Endodermal cell (in vitro differentiated cells): ENCODE measurements around the gene G6PD. TPM values are rescaled to one million over a fixed set of nuclear protein-coding genes. Genes with fewer than 3 reads are reported as not detected.

Experiments used
- DNase-seq: peaks from one replicate; pipeline ENCODE4 v3.0.0-alpha.2; 2017
- H3K27ac ChIP-seq: 2 replicates; pipeline ENCODE4 v1.5.1; 2013; ENCODE audit warnings: mild to moderate bottlenecking, low read depth, low read length, moderate library complexity
- H3K27me3 ChIP-seq: 2 replicates; pipeline ENCODE4 v1.6.1; 2013; ENCODE audit warnings: mild to moderate bottlenecking, low read length, moderate library complexity; ENCODE audit not compliant: insufficient read depth, control insufficient read depth, poor library complexity, severe bottlenecking
- H3K36me3 ChIP-seq: 2 replicates; pipeline ENCODE4 v1.7.0; 2013; ENCODE audit warnings: mild to moderate bottlenecking, low read length, moderate library complexity; ENCODE audit not compliant: control insufficient read depth, insufficient read depth
- H3K4me1 ChIP-seq: one replicate; pipeline ENCODE4 v1.7.0; 2013; ENCODE audit warnings: low read length; ENCODE audit not compliant: control insufficient read depth, insufficient read depth
- H3K4me3 ChIP-seq: 2 replicates; pipeline ENCODE4 v1.5.1; 2013; ENCODE audit warnings: mild to moderate bottlenecking, low read length, moderate library complexity
- H3K9ac ChIP-seq: 2 replicates; pipeline ENCODE4 v1.6.1; 2013; ENCODE audit warnings: mild to moderate bottlenecking, low read length, moderate library complexity; ENCODE audit not compliant: poor library complexity, severe bottlenecking; ENCODE audit errors: extremely low read depth
- H3K9me3 ChIP-seq: 2 replicates; pipeline ENCODE4 v1.6.1; 2013; ENCODE audit warnings: mild to moderate bottlenecking, low read length, moderate library complexity; ENCODE audit not compliant: control insufficient read depth
- H3K27ac Mint-ChIP-seq: 2 replicates; pipeline ENCODE4 v1.8.0; 2020; ENCODE audit warnings: mixed read lengths
- H3K27me3 Mint-ChIP-seq: 2 replicates; pipeline ENCODE4 v1.8.0; 2021; ENCODE audit warnings: mild to moderate bottlenecking, mixed read lengths; ENCODE audit not compliant: insufficient read depth
- H3K36me3 Mint-ChIP-seq: 2 replicates; pipeline ENCODE4 v1.8.0; 2020; ENCODE audit warnings: low read depth, mixed read lengths
- H3K4me1 Mint-ChIP-seq: 2 replicates; pipeline ENCODE4 v1.8.0; 2020; ENCODE audit warnings: mixed read lengths
- H3K4me3 Mint-ChIP-seq: 2 replicates; pipeline ENCODE4 v1.8.0; 2020; ENCODE audit warnings: mild to moderate bottlenecking, moderate library complexity, mixed read lengths
- H3K9me3 Mint-ChIP-seq: 2 replicates; pipeline ENCODE4 v1.8.0; 2020; ENCODE audit warnings: mild to moderate bottlenecking, mixed read lengths
- WGBS, 2 experiments: methylation state at CpG; one replicate each; pipeline versions ENCODE4 v1.1.5 to v1.1.7; 2013; ENCODE audit warnings: missing lambda C conversion rate in 2 of 2, mixed read lengths in 1 of 2; ENCODE audit not compliant: insufficient coverage in 1 of 2, insufficient read length in 1 of 2; 5-methylcytosine and 5-hydroxymethylcytosine counted together
- total RNA-seq, 2 donors: library from RNA; stranded (reverse); fragmentation: NEBNext Ultra II Directional in 1 of 2; extraction: Animal tissue kit (Norgen Biotek cat#: 25700) in 1 of 2; gene quantifications; 2 replicates in 1 of 2; 3 replicates in 1 of 2; pipeline ENCODE4 v1.2.1, GENCODE V29; 2021
- TF ChIP-seq, protein P1 (sequence below): fragments of 200-600 bp; sonication (generic); conservative IDR thresholded peaks from 2 replicates; pipeline ENCODE4 v1.5.0; 2021; ENCODE audit warnings: antibody characterized with exemption, mild to moderate bottlenecking

The G6PD gene
- total RNA-seq, 2 donors from 2014 or later = 71.7 to 81.4 TPM

DNA sequence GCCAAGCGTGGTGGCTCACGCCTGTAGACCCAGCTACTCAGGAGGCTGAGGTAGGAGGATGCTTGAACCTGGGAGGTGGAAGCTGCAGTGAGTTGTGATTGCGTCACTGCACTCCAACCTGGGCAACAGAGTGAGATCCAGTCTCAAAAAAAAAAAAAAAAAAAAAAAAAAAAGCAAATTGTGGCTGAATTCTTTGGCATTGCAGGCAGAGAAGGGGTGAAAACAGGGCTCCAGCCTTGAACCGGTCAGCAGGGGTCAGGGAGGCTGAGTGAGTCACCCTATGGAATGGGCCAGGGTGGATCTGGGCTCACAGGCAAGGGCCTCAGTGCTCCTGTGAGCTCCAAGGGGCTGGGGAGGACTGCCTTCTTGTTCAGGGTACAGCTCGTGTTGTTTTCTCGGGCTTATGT, 17.4 kb downstream of the G6PD start:
- Mint-ChIP-seq H3K27me3 (peaks cover 10% of the 10 kb centered on the region), H3K4me1 (peaks cover 2% of the 10 kb centered on the region), H3K4me3 (no peak overlapping the region), H3K27ac (no peak overlapping the region), H3K36me3 (peaks cover 16% of the 10 kb centered on the region), H3K9me3 (peaks cover 65% of the 10 kb centered on the region)
- Histone ChIP-seq H3K27ac (no peak overlapping the region), H3K9me3 (no peaks in the 10 kb centered on the region), H3K4me3 (no peak overlapping the region), H3K36me3 (peaks cover 12% of the 10 kb centered on the region), H3K27me3 (no peaks in the 10 kb centered on the region), H3K4me1 (no peaks in the 10 kb centered on the region), H3K9ac (no peak overlapping the region)
- TF ChIP-seq, protein P1, sequence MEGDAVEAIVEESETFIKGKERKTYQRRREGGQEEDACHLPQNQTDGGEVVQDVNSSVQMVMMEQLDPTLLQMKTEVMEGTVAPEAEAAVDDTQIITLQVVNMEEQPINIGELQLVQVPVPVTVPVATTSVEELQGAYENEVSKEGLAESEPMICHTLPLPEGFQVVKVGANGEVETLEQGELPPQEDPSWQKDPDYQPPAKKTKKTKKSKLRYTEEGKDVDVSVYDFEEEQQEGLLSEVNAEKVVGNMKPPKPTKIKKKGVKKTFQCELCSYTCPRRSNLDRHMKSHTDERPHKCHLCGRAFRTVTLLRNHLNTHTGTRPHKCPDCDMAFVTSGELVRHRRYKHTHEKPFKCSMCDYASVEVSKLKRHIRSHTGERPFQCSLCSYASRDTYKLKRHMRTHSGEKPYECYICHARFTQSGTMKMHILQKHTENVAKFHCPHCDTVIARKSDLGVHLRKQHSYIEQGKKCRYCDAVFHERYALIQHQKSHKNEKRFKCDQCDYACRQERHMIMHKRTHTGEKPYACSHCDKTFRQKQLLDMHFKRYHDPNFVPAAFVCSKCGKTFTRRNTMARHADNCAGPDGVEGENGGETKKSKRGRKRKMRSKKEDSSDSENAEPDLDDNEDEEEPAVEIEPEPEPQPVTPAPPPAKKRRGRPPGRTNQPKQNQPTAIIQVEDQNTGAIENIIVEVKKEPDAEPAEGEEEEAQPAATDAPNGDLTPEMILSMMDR = no peak
- 93% methylated on average over 5 of the region's 6 CpGs; no CpG with 5 or more reads in 1 of the 2 experiments for WGBS, 2 experiments
- no peak for DNase-seq

DNA sequence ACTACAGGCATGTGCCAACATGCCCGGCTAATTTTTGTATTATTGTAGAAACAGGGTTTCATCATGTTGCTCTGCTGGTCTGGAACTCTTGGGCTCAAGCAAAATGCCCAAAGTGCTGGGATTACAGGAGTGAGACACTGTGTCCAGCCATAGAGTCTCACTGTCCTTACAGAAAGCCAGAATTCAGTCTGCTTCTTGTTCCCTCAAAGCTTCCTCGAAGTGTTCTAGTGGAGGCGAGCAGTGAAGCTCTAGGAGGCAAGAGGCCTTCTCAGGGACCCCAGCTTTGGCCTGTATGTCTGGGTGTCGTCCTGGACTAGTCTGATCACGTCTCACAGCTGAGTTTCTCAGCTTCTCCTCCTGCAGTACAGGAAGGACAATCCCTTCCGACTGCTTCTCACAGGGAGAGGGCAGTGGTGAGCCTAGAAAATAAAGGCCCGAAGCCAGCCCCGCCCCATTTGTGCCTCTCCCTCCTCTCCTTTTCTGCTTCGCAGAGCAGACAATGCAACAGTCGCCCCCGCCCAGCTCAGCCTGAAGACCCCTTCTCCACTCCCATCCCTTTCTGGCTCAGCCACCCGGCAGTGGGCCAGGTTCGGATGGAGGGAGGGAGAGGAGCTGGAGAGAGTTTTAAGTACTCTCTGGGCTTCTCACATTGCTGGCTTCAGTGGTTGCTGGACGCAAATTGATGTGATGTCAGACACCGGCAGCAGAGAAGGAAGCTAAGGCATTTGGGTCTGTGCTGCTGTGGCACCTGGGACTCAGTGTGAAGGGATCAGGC, 19.6 kb downstream of the G6PD start:
- Histone ChIP-seq H3K36me3 (no peaks in the 10 kb centered on the region), H3K9ac (peak overlapping the region; percentile 27), H3K4me3 (no peak overlapping the region), H3K27me3 (no peaks in the 10 kb centered on the region), H3K27ac (no peak overlapping the region), H3K4me1 (no peaks in the 10 kb centered on the region), H3K9me3 (no peaks in the 10 kb centered on the region)
- Mint-ChIP-seq H3K4me3 (peak overlapping the region; percentile 46), H3K36me3 (peaks cover 8% of the 10 kb centered on the region), H3K27ac (peak overlapping the region; percentile 80), H3K4me1 (peaks cover 2% of the 10 kb centered on the region), H3K9me3 (peaks cover 59% of the 10 kb centered on the region), H3K27me3 (peaks cover 14% of the 10 kb centered on the region)
- TF ChIP-seq, protein P1 = peak; percentile 65
- 20% methylated on average over 10 of the region's 15 CpGs; no CpG with 5 or more reads in 1 of the 2 experiments for WGBS, 2 experiments
- DNase-seq = peak; percentile 88

DNA sequence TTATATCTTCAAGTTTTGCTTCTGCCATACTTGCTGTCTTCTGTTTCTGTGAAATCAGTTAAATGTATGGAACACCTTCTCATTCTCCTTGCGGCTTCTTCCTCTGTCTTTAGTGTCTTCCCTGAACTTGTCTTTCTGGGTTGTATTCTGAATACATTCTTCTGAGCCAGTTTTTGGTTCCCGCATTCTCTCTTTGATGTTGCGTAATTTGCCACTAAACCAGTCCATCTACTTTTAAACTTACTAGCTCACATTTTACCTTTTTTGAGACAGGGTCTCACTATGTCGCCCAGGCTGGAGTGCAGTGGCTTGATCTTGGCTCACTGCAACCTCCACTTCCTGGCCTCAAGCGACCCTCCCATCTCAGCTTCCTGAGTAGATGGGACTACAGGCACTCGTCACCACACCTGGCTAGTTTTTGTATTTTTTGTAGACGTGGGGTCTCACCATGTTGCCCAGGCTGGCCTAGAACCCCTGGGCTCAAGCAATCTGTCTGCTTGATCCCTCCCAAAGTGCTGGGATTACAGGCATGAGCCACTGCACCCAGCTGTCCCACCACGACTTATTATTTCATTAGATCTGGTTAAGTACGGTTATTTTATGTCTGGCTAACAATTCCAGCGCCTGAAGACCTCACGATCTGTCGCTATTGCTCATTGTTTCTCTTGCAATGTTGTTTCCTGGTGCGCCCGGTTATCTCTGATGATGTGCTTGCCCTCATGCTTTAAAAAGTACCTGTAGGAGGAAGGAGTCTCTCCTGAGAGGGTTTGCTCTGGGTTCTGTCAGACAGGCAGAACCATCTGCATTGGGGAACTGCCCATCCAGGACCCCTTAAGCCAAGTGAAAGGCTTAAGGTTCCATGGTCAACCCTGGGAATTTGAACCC, 20.8 kb downstream of the G6PD start:
- Histone ChIP-seq H3K4me3 (no peak overlapping the region), H3K27ac (no peak overlapping the region), H3K9ac (no peak overlapping the region), H3K27me3 (no peaks in the 10 kb centered on the region), H3K9me3 (no peaks in the 10 kb centered on the region), H3K4me1 (no peaks in the 10 kb centered on the region), H3K36me3 (no peaks in the 10 kb centered on the region)
- H3K27me3 Mint-ChIP-seq = peaks cover 14% of the 10 kb centered on the region
- DNase-seq = no peak
- peaks cover 53% of the 10 kb centered on the region for H3K9me3 Mint-ChIP-seq
- TF ChIP-seq, protein P1 = no peak
- 96 to 97% methylated on average over 5 to 14 of the region's 14 CpGs for WGBS, 2 experiments
- no peak overlapping the region for H3K4me3 Mint-ChIP-seq
- peaks cover 4% of the 10 kb centered on the region for H3K36me3 Mint-ChIP-seq
- no peak overlapping the region for H3K27ac Mint-ChIP-seq
- H3K4me1 Mint-ChIP-seq = peaks cover 2% of the 10 kb centered on the region
